ENCODE data around the gene ACOT13. TPM values are rescaled to one million over a fixed set of nuclear protein-coding genes. Genes with fewer than 3 reads are reported as not detected.

The ACOT13 gene
- total RNA-seq, 2 experiments from 2014 or later, result 1.5 TPM

DNA sequence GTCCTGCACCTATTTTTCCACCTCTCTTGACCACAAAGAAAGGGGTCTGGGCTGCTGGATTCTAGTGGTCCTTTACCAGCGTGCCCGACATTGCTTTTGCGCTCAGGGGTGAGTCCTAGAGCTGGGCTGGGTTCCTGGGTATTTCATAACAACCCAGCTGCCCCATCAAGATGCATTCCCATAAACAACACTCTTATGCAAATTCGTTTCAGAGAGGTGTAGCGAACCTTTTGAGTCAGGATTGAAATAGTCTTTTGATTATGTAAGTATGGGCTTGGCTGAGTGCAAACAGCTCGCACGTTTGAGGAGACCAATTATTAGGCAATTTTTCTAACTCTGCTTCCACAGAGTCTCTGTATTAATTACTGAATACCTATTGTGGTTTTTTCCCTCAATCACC, 13.7 kb downstream of the ACOT13 start:
- CTCF ChIA-PET, result interaction anchor here (1.7 kb wide), 1 partner anchor 14 kb away, joined by 4 read pairs; the partner anchor contains the start of genes ACOT13 and TDP2
- H3K4me1 Mint-ChIP-seq (ENCODE audit: low read depth), result peaks cover 4% of the 10 kb centered on the region
- intact Hi-C loops (cut with DNase I, micrococcal nuclease), result no loop called here
- no peaks in the 10 kb centered on the region for H3K27me3 Mint-ChIP-seq
- Histone ChIP-seq H3K27ac (ENCODE audit: low read depth in 1 of 2, low read length in 2 of 2) (no peak overlapping the region), H3K9me3 (ENCODE audit: control insufficient read depth in 1 of 2, insufficient read depth in 1 of 2, low read length in 2 of 2) (no peaks in the 10 kb centered on the region), H3K27me3 (ENCODE audit: control insufficient read depth in 1 of 2, insufficient read depth in 2 of 2, low read length in 2 of 2) (no peaks in the 10 kb centered on the region), H3K4me3 (ENCODE audit: low read length) (no peak overlapping the region), H3K36me3 (ENCODE audit: insufficient read depth, low read length) (no peaks in the 10 kb centered on the region), H3K4me1 (ENCODE audit: insufficient read depth, low read length) (no peaks in the 10 kb centered on the region)
- TF ChIP-seq, protein P1, sequence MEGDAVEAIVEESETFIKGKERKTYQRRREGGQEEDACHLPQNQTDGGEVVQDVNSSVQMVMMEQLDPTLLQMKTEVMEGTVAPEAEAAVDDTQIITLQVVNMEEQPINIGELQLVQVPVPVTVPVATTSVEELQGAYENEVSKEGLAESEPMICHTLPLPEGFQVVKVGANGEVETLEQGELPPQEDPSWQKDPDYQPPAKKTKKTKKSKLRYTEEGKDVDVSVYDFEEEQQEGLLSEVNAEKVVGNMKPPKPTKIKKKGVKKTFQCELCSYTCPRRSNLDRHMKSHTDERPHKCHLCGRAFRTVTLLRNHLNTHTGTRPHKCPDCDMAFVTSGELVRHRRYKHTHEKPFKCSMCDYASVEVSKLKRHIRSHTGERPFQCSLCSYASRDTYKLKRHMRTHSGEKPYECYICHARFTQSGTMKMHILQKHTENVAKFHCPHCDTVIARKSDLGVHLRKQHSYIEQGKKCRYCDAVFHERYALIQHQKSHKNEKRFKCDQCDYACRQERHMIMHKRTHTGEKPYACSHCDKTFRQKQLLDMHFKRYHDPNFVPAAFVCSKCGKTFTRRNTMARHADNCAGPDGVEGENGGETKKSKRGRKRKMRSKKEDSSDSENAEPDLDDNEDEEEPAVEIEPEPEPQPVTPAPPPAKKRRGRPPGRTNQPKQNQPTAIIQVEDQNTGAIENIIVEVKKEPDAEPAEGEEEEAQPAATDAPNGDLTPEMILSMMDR (IDR thresholded peaks at IDR 0.05), result no peak
- no peak for DNase-seq
- POLR2A ChIA-PET, result no interaction called here
- no peak overlapping the region for H3K4me3 Mint-ChIP-seq
- no peaks in the 10 kb centered on the region for H3K36me3 Mint-ChIP-seq (ENCODE audit: low read depth)
- no peaks in the 10 kb centered on the region for H3K9me3 Mint-ChIP-seq
- no peak for ATAC-seq (ENCODE audit: poor library complexity)
- no peak overlapping the region for H3K27ac Mint-ChIP-seq

DNA sequence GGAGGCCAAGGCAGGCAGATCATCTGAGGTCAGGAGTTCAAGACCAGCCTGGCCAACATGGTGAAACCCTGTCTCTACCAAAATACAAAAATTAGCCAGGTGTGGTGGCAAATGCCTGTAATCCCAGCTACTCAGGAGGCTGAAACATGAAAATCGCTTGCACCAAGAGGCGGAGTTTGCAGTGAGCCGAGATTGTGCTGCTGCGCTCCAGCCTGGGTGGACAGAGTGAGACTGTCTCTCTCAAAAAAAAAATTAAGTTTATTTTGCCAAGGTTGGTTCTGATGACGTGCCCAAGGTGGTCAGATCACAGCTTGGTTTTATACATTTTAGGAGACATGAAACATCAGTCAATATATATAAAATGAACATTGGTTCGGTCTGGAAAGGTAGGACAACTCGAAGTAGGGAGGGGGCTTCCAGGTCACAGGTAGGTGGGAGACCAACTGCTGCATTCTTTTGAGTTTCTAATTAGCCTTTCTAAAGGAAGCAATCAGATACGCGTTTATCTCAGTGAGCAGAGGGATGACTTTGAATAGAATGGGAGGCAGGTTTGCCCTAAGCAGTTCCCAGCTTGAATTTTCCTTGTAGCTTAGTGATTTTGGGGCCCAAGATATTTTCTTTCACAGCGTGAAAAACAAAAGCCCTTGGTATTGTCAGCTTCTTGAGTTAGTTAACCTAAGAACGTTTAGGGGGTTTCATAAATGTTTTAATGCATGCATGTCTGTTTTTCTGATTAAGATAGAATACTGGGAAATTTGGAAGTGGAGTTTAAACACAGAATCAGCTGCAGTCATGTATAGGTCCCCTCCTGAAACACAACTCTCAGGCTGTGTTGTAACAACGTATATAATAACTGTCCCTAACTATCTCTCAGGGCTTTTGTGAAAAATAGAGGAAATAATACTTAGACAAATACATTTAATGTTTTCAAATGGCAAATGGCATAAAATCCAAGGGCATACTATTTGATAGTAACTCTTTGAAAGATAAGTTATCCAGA, 16.7 kb downstream of the ACOT13 start:
- no peaks in the 10 kb centered on the region for H3K27me3 Mint-ChIP-seq
- H3K27ac ChIP-seq (ENCODE audit: low read depth in 1 of 2, low read length in 2 of 2), result no peak overlapping the region
- TF ChIP-seq, protein P1 (IDR thresholded peaks at IDR 0.05), result no peak
- H3K4me3 ChIP-seq (ENCODE audit: low read length), result no peak overlapping the region
- H3K9me3 ChIP-seq (ENCODE audit: control insufficient read depth in 1 of 2, insufficient read depth in 1 of 2, low read length in 2 of 2), result no peaks in the 10 kb centered on the region
- no peaks in the 10 kb centered on the region for H3K4me1 ChIP-seq (ENCODE audit: insufficient read depth, low read length)
- intact Hi-C loops (cut with DNase I, micrococcal nuclease), result no loop called here
- no peak overlapping the region for H3K27ac Mint-ChIP-seq
- peaks cover 14% of the 10 kb centered on the region for H3K36me3 Mint-ChIP-seq (ENCODE audit: low read depth)
- no peak for ATAC-seq (ENCODE audit: poor library complexity)
- H3K36me3 ChIP-seq (ENCODE audit: insufficient read depth, low read length), result no peaks in the 10 kb centered on the region
- ChIA-PET CTCF (interaction anchor here (1.2 kb wide), 1 partner anchor 103 kb away, joined by 3 read pairs; no protein-coding TSS in a partner anchor), POLR2A (interaction anchor here (0.6 to 1.3 kb wide), 2 partner anchors 17 to 343 kb away, joined by 3 to 5 read pairs; partner anchors contain the start of genes ACOT13 and TDP2)
- no peaks in the 10 kb centered on the region for H3K9me3 Mint-ChIP-seq
- H3K4me1 Mint-ChIP-seq (ENCODE audit: low read depth), result no peaks in the 10 kb centered on the region
- no peaks in the 10 kb centered on the region for H3K27me3 ChIP-seq (ENCODE audit: control insufficient read depth in 1 of 2, insufficient read depth in 2 of 2, low read length in 2 of 2)
- H3K4me3 Mint-ChIP-seq, result no peak overlapping the region
- no peak for DNase-seq

DNA sequence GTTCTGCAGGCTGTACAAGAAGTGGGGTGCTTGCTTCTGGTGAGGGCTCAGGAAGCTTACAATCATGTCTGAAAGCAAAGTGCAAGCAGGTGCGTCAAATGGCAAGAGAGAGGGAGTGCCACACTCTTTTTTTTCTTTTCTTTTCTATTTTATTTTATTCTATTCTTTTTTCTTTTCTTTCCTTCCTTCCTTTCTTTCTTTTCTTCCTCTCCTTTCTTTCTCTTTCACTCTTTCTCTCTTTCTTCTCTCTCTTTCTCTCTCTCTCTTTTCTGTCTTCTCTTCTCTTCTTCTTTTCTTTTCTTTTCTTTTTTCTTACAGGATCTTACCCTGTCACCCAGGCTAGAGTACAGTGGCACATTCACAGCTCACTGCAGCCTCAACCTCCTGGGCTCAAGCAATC, 19.5 kb downstream of the ACOT13 start:
- H3K27ac Mint-ChIP-seq, result no peak overlapping the region
- H3K9me3 ChIP-seq (ENCODE audit: control insufficient read depth in 1 of 2, insufficient read depth in 1 of 2, low read length in 2 of 2), result no peaks in the 10 kb centered on the region
- H3K9me3 Mint-ChIP-seq, result no peaks in the 10 kb centered on the region
- ATAC-seq (ENCODE audit: poor library complexity) (no peak), DNase-seq (no peak)
- H3K27me3 ChIP-seq (ENCODE audit: control insufficient read depth in 1 of 2, insufficient read depth in 2 of 2, low read length in 2 of 2), result no peaks in the 10 kb centered on the region
- intact Hi-C loops (cut with DNase I, micrococcal nuclease), result no loop called here
- H3K36me3 Mint-ChIP-seq (ENCODE audit: low read depth), result peaks cover 14% of the 10 kb centered on the region
- H3K36me3 ChIP-seq (ENCODE audit: insufficient read depth, low read length), result no peaks in the 10 kb centered on the region
- H3K4me1 Mint-ChIP-seq (ENCODE audit: low read depth), result peaks cover 1% of the 10 kb centered on the region
- no peaks in the 10 kb centered on the region for H3K4me1 ChIP-seq (ENCODE audit: insufficient read depth, low read length)
- ChIA-PET POLR2A (no interaction called here), CTCF (no interaction called here)
- TF ChIP-seq, protein P1 (IDR thresholded peaks at IDR 0.05), result no peak
- H3K27ac ChIP-seq (ENCODE audit: low read depth in 1 of 2, low read length in 2 of 2), result no peak overlapping the region
- H3K27me3 Mint-ChIP-seq, result no peaks in the 10 kb centered on the region
- no peak overlapping the region for H3K4me3 Mint-ChIP-seq
- no peak overlapping the region for H3K4me3 ChIP-seq (ENCODE audit: low read length)
